ENCODE results near the gene FBLN2.
"Not testable (repeated sequence)": the region's sequence is repeated elsewhere in the genome, so short reads cannot be mapped to it uniquely, and the experiment has no call there.

The FBLN2 gene

DNA sequence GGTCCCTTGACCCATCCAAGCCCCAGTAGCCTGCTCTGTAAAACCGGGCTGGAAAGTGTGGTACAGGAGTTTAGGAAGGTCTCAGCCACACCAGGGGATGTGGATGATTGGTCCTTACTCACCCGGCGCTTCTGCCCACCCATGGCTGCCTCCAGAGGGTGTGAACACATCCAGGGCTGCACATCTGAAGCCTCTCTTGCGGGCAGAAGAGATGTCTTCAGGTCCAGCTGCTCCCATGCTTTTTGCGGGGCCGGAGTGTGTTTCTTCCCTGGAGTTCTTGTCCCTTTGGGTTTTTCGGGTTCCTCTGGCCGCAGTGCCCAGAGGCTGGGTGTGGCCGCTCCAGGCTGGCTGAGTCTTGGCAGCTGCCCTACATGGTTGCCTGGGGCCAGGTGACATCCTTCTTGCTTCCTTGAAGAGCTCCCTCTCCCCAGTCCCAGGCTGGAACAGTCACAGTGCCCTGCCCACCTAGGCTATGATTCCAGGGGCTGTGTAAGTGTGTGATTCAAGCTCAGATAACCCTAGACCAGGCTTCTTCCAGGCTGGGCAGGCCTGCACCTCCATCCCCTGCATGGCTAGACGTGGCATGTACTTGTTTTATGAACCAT is 34.9 kb upstream of the FBLN2 start:
- no peak for FAIRE-seq

DNA sequence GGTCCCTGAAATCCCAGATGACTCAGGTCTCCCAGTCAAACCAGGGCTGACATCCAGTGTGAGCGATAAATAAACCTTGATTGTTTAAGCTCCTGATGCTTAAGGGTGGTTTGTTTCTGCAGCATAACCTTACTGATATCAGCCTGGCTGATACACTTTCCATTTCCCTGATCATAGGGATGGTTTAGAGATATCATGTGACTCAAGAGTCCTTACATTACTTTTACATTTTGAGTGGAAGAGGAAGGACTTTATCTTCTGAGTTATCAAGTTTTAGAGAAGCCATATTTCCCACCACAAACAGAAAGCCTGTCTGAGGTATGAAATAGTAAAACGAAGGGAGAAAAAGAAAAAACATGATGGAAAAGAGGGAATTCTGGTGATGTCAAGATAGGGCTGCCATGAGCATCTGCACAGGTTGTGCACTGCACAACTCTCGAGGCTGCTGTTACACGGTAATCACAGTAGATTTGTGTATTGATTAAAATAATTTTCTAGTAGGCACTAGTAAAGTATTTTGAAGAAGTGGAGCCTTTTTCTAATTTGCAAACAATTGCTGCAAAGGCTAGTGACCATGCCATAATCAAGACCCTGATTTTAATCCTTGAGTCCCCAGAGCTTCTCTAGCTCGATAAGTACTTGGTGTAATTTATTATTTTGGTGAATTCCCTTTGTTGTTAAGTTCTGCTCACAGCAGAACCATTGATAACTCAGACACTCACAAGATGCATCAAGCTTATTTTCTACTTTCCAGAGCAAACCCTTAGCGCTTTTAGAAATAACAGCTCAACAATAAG is 34.1 kb upstream of the FBLN2 start:
- no peak for FAIRE-seq

DNA sequence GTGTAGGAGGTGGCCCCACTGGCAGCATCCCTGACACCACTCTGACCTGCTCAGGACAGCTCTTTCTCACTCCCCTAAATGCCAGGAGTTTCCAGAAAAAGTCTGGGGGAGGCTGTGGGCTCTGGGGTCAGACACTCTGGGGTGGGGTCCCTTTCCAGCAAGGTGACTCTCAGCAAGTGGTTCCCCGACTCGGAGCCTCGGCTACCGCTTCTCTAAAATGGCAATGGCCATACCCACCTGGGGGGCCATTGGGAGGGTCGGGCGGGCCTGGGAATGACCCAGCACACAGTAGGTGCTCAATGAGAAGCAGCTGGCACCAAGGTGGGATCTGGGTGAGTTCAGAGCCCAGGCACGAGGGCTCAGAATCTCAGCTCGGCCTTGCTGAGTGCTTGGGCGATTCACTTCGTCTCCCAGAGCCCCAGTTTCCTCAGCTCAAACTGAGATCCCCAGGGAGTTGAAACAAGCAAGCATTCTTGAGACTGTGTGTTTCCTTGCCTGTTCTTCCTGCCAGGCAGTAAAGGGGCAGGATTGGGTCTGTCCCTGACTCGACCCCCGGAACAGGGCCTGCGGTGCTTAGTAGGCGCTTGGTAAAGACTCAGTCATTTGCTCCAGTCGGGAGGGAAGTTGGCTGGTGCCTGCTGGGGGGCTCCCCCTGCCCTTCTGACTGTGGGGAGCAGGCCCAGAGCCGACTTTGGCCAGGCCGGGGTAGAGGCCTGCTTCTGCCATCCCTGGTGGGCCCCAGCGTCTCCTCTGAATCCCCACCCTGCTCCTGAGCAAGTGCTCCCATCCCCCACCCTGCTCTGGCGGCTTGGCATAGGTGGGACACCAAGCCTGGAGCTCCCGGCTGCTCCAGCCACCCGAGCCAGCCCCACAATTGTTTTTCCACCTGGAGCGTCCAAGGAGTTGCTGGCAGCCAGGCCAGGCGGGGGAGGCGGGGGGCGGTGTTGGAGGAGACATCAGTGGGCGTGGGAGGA is 32.9 kb upstream of the FBLN2 start:
- FAIRE-seq, result no peak

DNA sequence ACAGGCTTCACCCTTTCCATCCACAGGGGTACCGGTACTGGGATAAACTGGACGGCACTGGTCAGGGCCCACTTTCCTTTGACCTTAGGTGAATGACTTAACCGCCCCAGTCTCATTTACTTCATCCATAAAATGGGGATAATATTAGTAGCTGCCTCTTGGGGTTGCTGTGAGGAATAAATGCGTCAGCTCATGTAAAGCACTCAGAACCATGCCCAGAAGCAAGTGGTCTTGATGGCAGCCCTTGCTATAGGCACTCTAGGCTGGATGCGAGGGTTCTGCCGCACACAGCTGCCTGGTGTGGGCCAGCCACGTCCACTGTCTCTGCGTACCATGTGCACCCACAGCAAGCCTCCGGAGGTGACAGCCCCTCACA is 32.2 kb upstream of the FBLN2 start:
- FAIRE-seq, result no peak

DNA sequence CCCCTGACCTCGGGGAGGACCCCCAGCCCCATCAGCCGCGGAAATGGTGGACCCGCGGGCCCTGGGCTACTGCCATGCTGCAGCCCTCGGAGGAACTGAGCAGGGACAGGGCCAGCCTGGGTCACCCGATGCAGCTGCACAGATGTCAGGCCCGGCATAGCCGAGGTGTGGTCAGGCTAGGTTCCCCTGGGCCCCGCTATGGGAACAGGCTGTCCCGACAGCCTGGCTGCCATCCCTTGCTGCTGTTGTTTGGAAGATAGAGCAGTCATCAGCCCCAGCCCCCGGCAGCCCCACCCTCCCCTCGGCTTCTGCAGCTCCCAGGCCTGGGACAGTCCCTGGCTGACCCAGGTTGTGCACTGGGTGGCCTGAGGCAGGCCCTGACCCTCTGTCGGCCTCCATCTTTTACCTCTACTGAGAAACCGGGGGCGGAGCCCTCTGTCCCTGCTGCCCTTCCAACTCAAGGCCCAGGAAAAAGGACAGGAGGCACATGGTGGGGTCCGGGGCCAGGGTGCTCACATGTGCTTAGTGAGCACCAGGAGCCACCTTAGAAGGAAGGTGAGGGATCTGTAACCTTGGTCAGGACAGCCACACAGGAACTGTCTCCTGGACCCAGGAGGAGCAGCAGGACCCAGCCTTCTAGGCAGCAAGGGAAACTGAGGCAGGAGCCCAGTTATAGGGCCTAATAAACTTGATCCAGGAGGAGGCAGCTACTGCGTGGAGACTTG is 31.5 kb upstream of the FBLN2 start:
- FAIRE-seq, result no peak

DNA sequence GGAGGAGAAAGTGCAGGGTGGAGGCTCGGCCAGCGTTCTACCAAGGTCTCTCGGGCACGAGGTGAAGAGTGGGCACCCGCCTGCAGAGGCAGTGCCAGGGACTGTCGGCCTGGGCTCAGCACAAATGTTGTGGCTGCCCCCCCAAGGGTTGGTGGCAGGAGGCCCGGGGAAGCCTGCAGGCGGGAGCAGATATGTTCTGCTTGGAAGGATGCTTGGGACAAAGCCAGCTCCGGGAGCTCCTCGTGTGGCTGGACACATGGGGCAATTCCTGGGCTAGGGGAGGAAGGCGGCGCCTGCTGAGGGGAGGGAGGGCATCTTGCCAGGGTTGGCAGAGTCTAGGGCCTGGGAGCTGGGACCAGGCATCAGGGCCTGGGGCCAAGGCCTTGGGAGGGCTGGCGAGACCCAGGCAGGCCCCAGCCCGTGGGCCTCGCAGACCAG is 30.4 kb upstream of the FBLN2 start:
- no peak for FAIRE-seq

DNA sequence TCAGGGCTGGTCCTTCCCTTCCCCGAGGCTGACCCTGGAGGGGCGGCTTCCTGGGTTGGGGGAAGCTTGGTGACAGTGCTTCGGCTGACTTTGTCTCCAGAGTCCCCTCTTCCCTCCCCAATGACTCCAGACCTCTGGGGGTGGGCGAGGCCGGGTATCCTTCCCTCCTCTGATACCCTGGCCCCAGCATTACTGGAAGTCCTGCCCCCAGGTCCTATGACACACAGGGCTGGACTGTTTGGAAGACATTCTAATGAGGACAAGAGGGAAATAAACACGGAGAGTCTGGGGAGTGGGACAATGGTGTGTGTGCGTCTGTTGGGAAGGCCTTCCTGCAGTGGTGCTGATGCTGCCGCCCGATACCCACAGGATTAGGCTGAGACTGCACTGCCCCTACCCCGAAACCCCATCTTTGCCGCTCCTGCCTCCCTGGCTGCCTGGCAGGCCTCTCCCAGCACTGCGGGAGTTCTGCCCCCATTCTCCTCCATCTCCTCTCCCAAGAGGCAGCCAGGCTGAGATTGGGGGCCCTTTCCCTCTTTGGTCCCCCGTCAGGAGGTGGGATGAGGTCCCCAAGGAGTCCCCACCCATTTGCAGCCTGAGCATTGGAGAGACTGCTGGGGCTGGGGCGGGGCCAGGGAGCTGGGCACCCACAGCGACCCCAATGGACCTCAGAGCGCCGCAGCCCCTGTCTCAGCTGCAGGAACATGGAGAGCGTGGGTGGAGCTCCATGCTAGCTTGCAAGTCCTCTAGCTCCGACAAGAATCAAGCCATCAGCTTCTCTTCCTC is 29.7 kb upstream of the FBLN2 start:
- no peak for FAIRE-seq

DNA sequence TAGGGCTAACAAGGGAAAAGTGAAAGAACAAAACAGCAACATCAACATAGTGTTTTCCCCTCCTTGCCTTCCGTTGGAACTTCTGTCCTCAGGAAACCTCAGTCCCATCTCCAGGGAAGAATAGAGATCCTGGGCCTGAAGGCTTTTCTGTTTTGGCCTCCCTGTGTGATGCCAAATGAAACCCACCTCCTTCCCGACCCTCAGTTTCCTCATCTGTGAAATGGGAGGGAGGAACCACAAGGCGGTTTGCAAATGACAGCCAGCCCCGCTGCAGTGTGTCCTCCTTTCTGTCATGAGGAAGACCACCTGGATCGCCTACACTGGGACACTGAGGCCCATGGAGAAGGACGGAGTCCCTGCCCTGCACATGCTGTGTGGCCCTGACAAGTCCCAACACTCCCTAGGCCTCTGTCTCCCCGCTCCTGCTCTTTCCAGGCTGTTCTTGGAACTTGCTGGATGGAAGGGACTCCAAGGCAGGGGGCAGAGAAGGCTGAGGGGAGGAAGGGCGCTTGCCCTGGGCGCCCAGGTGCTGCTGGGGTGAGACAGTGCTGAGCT is 28.5 kb upstream of the FBLN2 start:
- FAIRE-seq, result no peak

DNA sequence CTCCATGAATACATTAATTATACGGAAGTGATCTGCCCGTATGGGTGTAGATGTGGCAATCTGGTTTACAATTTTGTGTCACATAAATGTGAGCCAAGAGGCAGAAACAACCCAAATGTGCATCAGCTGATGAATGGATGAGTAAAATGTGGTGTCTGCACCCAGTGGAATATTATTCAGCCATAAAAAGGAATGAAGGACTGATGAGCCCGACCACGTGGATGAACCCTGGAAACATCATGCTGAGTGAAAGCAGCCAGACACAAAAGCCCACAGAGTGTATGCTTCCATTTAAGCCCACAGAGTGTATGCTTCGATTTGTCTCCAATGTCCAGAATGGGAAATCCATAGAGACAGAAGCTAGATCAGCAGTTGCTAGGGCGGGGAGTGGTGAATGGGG is 27.6 kb upstream of the FBLN2 start:
- no peak for FAIRE-seq

DNA sequence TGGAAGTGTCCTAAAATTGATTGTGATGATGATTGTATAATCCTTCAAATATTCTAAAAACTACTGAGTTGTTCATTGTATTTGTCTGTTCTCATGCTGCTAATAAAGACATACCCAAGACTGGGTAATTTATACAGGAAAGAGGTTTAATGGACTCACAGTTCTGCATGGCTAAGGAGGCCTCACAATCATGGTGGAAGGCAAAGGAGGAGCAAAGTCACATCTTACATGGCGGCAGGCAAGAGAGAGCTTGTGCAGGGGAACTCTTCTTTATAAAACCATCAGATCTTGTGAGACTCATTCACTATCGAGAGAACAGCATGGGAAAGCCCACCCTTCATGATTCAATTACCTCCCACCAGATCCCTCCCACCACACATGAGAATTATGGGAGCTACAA is 27.2 kb upstream of the FBLN2 start:
- not testable (repeated sequence) for FAIRE-seq

DNA sequence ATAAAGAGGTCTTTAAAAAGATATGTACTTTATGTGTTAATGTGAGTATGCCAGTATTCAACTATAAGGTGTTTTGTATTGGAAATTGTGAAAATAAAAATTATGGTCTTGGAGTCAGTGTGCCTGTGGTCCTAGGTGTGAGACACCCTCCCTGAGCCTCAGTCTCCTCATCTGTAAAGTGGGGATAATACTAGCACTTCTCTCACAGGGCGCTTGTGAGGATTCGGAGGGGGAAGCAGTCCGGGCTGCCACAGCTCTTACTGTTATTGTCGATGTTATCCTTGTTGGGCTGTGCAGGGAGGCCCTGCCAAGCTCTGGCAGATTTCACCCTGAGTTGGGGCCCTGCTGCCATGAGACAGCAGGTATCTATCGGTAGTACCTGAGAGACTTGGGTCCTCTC is 26.7 kb upstream of the FBLN2 start:
- FAIRE-seq, result no peak

DNA sequence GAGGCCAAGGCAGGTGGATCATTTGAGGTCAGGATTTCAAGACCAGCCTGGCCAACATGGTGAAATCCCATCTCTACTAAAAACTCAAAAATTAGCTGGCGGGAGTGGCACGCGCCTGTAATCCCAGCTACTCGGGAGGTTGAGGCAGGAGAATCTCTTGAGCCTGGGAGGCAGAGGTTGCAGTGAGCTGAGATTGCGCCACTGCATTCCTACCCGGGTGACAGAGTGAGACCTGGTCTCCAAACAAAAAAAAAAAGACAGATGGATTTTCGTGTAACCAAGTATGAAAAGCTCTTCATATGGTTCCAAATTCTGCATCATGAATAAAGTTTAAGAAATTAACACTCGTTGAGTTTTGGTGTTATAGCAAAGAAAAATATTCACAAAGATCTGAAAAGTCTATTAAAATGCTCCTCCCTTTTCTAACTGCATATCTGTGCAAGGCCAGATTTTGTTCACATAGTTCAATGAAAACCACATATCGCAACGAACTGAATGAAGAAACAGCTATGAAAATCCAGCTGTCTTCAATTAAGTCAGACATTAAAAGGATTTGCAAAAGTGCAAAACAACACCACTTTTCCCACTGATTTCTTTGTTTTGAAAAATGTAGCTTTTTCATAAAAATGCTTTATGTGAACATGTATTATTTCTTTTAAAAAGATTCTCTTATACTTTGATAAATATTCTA is 23.8 kb upstream of the FBLN2 start:
- FAIRE-seq, result no peak

DNA sequence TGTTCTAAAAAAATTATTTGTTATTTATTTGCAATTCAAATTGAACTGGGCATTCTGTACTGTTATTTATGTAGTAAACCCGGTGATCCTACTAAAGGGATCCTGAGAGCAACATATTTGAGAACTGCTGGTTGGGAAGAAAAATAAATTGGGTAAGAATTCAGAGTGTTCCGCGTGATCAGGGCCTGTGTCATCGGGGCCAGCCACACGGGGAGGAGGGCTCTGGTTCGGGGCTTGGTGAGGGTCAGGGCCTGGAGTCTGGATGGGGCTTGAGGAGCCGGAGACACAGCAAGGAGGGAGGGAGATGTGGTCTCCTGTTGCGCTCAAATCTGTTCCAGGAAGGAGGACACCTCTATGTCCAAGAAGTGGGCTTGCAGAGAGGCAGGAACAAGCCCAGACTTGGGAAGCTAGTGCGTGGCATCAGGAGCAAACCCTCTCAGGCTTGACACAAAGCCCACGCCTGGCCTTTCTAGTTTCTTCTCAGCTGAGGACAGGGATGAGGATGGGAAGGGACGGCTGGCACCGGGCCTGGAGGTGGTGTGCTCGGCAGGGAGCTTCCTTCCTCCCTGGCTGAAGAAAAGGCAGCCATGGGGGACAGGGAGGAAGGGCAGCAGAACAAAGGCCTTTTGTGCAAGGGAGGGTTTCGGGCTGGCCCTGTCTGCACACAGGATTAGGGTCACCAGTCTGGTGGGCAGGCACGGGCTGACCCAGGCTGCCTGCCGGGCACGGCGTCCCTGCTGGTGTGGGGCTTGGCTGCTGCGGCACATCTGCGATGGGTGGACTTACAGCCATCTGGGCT is 22.9 kb upstream of the FBLN2 start:
- no peak for FAIRE-seq

DNA sequence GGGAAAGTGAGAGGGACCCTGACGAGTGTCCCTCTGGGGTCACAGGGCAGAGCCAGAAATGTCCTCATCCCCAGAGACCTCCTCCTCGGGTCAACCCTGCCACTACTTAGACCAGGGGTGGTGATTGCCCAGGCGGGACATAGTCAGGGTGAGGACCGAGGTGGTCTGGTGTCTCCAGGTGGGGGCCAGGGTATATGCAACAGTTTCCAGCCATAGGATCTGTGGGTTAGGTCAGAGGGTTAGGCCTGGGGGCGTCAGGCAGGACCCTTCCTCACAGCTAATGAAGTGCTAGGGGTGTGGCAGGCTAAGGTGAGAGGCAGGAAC is 22.3 kb upstream of the FBLN2 start:
- no peak for FAIRE-seq

DNA sequence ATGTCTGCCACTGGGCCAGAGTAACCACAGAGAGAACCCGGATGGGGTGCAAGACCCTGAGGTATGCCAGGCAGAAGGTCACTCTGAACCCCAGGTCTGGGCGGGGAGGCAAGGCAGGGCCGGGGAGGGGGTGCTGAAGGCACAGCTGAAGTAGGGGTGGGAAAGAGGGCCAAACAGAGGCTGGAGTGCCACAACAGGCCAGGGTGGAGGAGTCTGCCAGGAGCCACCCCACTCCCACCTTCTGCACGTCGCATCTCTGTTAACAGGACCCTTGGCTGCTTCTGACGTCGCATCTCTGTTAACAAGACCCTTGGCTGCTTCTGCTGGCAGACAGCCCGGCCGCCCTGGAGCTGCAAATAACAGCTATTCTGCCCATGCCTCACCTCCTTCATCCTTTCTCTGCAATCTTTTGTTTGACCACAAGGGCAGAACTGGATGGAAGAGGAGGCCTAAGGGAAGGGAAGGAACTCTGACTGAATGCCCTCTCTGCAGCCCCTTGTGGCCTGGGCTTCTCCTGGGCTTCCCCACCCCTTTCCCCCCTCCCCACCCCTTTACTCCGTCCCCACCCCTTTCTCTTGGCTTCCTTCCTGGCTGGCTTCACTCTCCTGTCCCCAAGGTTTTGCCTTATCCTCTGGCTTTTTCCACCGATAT is 20.6 kb upstream of the FBLN2 start:
- FAIRE-seq, result no peak

DNA sequence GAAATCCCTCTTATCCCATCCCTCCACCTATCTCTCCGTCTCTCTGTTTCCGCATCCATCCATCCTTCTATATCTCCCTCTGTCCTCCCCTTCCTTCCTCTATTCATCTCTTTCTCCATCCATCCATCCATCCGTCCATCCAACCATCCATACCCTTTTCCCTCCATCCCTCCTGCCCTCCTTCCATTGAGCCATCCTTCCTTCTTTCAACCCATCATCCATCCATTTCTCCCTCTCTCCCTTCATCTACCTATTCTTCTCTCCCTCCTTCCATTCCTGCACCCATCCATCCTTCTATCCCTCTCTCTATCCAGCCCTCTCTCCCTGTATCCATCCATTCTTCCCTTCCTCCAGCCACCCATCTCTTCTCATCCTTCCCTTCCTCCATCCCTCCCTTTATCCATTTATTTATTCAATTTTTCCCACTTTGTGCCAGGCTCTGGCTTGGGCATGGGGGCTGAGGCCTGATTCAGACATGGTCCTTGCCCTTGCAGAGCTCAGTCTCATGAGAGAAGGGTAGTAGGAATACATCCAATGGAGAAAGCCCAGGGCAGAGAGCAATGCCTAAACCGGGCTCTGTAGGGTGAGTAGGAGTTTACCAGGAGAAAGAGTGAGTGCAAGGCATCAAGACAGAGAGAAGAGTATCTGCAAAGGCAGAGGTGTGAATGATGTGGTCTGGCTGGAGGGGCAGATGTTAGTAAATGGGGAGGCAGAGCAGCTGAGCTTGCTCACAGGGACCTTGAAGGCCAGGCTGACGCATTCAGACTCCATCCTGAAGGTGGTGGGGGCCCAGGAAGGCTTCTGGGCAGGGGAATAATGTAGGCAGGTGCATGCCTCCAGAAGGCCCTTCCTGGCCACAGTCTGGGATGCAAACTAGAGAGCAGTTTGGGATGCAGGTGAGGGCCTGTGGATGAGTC is 19.5 kb upstream of the FBLN2 start:
- FAIRE-seq, result no peak

DNA sequence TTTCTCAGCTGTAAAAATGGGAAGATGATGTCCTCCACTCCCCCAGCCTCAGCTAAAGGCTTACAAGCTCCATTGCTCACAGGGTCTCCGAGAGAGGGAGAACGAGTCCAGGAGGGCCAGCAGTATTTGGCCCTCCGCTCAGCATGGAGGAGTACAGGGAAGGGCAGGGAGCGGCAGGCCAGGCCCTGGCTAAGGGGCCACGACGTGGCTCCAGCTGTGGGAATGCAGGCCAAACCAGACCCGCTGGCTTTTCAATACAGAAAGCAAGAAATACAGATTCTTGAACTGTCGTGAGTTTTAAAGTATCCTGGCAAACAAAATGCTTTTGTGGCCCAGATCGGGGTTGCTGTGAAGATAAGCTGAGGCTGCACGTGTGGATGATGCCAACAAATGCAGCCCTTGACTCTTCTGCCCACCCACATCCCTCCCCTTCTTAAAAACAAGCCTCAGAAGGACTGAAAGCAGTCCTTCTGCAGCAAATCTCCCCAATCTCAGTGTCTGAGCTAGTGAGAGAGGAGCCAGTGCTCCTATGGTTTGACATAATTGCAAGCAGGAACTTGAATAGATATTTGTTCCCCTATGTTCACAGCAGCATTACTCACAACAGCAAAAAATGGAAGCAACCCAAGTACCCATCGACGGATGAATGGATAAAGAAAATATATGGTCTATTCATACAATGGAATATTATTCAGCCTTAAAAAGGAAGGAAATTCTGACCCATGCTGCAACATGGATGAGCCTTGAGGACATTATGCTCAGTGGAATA is 18.5 kb upstream of the FBLN2 start:
- no peak for FAIRE-seq

DNA sequence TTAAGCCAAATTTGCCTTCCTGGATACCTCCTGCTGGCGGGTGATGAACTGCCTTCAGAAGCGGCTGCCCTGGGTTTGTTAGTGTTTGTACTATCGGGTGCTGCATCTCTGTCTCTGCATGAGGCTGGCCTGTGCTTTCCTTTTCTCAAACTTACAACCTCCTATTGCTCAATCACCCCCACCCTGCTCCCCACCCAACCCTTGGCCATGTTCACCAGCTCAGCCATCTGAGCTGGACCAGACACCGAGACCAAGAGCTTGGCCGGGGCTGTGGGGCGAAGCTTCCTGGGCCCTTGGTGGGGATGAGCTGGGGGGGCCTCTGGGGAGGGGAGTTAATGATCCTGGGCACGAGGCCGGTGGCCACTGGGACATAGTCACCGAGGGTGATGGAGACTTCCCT is 16.8 kb upstream of the FBLN2 start:
- FAIRE-seq, result no peak

Data from colon (tissue), 2 donors.